ENCODE data around the gene NDUFB4.

NDUFB4 gene

GRCh38 chr3:120596116-120596852, at the start of gene NDUFB4:
Gene NDUFB4 (plus strand): TSS chr3:120596336. CDS start chr3:120596360, 24 bp downstream.
- DNase-seq, result peak; percentile 98

- DNase-seq, result no peak
Observed at GRCh38 chr3:120550546-120550945, 45.6 kb upstream of the NDUFB4 start.

- DNase-seq, result no peak
Observed at GRCh38 chr3:120552184-120553172, 43.7 kb upstream of the NDUFB4 start.

- no peak for DNase-seq
Observed at GRCh38 chr3:120554812-120555606, 41.1 kb upstream of the NDUFB4 start.

- no peak for DNase-seq
Observed at GRCh38 chr3:120555657-120556509, 40.3 kb upstream of the NDUFB4 start.

- DNase-seq, result no peak
Observed at GRCh38 chr3:120557115-120557514, 39.0 kb upstream of the NDUFB4 start.

- peak; percentile 93 for DNase-seq
Observed at GRCh38 chr3:120558771-120559241, 37.3 kb upstream of the NDUFB4 start.

GRCh38 chr3:120559242-120560061, 36.7 kb upstream of the NDUFB4 start:
- peak; percentile 88 for DNase-seq

GRCh38 chr3:120560304-120561250, 35.6 kb upstream of the NDUFB4 start:
- no peak for DNase-seq

GRCh38 chr3:120561251-120562045, 34.7 kb upstream of the NDUFB4 start:
- peak; percentile 81 for DNase-seq

GRCh38 chr3:120563356-120564022, 32.6 kb upstream of the NDUFB4 start:
- DNase-seq, result no peak

GRCh38 chr3:120566243-120566975, 29.7 kb upstream of the NDUFB4 start:
- DNase-seq, result no peak

- peak; percentile 83 for DNase-seq
Observed at GRCh38 chr3:120567370-120568201, 28.6 kb upstream of the NDUFB4 start.

GRCh38 chr3:120568202-120568531, 28.0 kb upstream of the NDUFB4 start:
- no peak for DNase-seq

- peak; percentile 75 for DNase-seq
Observed at GRCh38 chr3:120568598-120568997, 27.5 kb upstream of the NDUFB4 start.

GRCh38 chr3:120569222-120570057, 26.7 kb upstream of the NDUFB4 start:
- no peak for DNase-seq

Measured in OCI-M1 (cell line).